Glutamatergic neuron (in vitro differentiated cells): ENCODE data around the gene PPIL1. TPM values are rescaled to one million over a fixed set of nuclear protein-coding genes. Genes with fewer than 3 reads are reported as not detected.

ENCODE experiments used
- DNase-seq: peaks from one replicate; pipeline ENCODE4 v3.0.0; 2022
- H3K27ac Mint-ChIP-seq: one replicate; pipeline ENCODE4 v1.8.0; 2020; ENCODE audit warnings: mild to moderate bottlenecking, mixed read lengths, inconsistent platforms; ENCODE audit not compliant: unreplicated experiment
- H3K27me3 Mint-ChIP-seq: one replicate; pipeline ENCODE4 v1.8.0; 2020; ENCODE audit warnings: mild to moderate bottlenecking, moderate library complexity, mixed read lengths, inconsistent platforms; ENCODE audit not compliant: unreplicated experiment
- H3K36me3 Mint-ChIP-seq: one replicate; pipeline ENCODE4 v1.8.0; 2020; ENCODE audit warnings: mild to moderate bottlenecking, mixed read lengths, inconsistent platforms; ENCODE audit not compliant: unreplicated experiment
- H3K4me1 Mint-ChIP-seq: one replicate; pipeline ENCODE4 v1.8.0; 2020; ENCODE audit warnings: mild to moderate bottlenecking, low read depth, mixed read lengths, inconsistent platforms; ENCODE audit not compliant: unreplicated experiment
- H3K4me3 Mint-ChIP-seq: one replicate; pipeline ENCODE4 v1.8.0; 2020; ENCODE audit warnings: mild to moderate bottlenecking, mixed read lengths, inconsistent platforms; ENCODE audit not compliant: unreplicated experiment
- H3K9me3 Mint-ChIP-seq: one replicate; pipeline ENCODE4 v1.8.0; 2020; ENCODE audit warnings: mild to moderate bottlenecking, moderate library complexity, mixed read lengths, inconsistent platforms; ENCODE audit not compliant: unreplicated experiment
- total RNA-seq: library from RNA; stranded (reverse); fragmentation: NEBNext Ultra II Directional; extraction: Animal tissue kit (Norgen Biotek cat#: 25700); gene quantifications from one replicate; pipeline ENCODE4 v1.2.1, GENCODE V29; 2021; ENCODE audit not compliant: unreplicated experiment
- TF ChIP-seq, protein P1 (sequence below): fragments of 200-600 bp; sonication (generic); IDR thresholded peaks from one replicate; pipeline ENCODE4 v1.5.0; 2021; ENCODE audit not compliant: partially characterized antibody, unreplicated experiment

Gene PPIL1
- total RNA-seq, 1 donor from 2014 or later = 28.6 TPM

- TF ChIP-seq, protein P1, sequence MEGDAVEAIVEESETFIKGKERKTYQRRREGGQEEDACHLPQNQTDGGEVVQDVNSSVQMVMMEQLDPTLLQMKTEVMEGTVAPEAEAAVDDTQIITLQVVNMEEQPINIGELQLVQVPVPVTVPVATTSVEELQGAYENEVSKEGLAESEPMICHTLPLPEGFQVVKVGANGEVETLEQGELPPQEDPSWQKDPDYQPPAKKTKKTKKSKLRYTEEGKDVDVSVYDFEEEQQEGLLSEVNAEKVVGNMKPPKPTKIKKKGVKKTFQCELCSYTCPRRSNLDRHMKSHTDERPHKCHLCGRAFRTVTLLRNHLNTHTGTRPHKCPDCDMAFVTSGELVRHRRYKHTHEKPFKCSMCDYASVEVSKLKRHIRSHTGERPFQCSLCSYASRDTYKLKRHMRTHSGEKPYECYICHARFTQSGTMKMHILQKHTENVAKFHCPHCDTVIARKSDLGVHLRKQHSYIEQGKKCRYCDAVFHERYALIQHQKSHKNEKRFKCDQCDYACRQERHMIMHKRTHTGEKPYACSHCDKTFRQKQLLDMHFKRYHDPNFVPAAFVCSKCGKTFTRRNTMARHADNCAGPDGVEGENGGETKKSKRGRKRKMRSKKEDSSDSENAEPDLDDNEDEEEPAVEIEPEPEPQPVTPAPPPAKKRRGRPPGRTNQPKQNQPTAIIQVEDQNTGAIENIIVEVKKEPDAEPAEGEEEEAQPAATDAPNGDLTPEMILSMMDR = no peak
- Mint-ChIP-seq H3K27me3 (peaks cover 5% of the 10 kb centered on the region), H3K36me3 (no peaks in the 10 kb centered on the region), H3K27ac (no peak overlapping the region), H3K4me1 (peaks cover 20% of the 10 kb centered on the region), H3K4me3 (no peak overlapping the region), H3K9me3 (peaks cover 8% of the 10 kb centered on the region)
- DNase-seq = no peak
Measured at GRCh38 chr6:36809941-36810803, 64.4 kb downstream of the PPIL1 start.

DNA sequence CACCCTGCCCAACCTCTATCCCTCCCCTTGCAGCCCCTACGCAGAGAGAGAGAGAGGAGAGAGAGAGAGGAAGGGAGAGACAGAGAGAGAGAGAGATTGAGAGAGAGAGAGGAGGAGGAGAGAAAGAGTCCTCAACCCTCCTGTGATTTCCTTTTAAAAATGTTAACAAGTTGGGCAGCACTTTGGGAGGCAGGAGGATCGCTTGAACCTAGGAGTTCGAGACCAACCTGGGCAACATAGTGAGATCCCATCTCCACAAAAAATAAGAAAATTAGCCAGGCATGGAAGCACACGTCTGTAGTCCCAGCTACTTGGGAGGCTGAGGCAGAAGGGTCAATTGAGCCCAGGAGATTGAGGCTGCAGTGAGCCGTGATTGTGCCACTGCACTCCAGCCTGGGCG is 65.4 kb downstream of the PPIL1 start:
- Mint-ChIP-seq H3K27ac (no peak overlapping the region), H3K27me3 (peaks cover 6% of the 10 kb centered on the region), H3K4me3 (no peak overlapping the region), H3K36me3 (no peaks in the 10 kb centered on the region), H3K9me3 (peaks cover 8% of the 10 kb centered on the region), H3K4me1 (peaks cover 28% of the 10 kb centered on the region)
- TF ChIP-seq, protein P1 = no peak
- no peak for DNase-seq

- Mint-ChIP-seq H3K27ac (no peak overlapping the region), H3K36me3 (no peaks in the 10 kb centered on the region), H3K9me3 (peaks cover 8% of the 10 kb centered on the region), H3K4me3 (no peak overlapping the region), H3K27me3 (peaks cover 4% of the 10 kb centered on the region), H3K4me1 (peaks cover 30% of the 10 kb centered on the region)
- TF ChIP-seq, protein P1 = no peak
- DNase-seq = no peak
Measured at GRCh38 chr6:36808634-36809033, 66.0 kb downstream of the PPIL1 start.

DNA sequence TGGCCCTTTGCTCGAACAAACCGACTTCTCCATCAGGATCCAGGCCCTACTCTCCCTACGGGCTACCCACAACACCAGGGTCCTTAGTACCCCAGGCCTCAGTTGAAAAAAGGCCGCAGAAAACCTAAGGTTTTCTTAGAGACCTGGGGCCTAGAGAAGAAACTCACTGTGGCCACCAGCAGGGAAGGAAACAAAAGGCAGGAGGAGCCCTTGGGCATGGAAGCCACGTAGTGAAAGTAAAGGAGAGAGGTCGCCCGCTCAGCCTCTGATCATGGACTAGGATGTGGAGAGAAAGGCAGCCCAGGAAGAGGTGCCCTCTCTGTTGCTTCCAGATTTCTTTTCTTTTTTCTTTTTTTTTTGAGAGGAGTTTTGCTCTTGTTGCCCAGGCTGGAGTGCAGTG is 66.9 kb downstream of the PPIL1 start:
- Mint-ChIP-seq H3K9me3 (peaks cover 6% of the 10 kb centered on the region), H3K27me3 (peaks cover 4% of the 10 kb centered on the region), H3K4me1 (peaks cover 35% of the 10 kb centered on the region), H3K36me3 (no peaks in the 10 kb centered on the region), H3K27ac (no peak overlapping the region), H3K4me3 (no peak overlapping the region)
- TF ChIP-seq, protein P1 = no peak
- DNase-seq = no peak

DNA sequence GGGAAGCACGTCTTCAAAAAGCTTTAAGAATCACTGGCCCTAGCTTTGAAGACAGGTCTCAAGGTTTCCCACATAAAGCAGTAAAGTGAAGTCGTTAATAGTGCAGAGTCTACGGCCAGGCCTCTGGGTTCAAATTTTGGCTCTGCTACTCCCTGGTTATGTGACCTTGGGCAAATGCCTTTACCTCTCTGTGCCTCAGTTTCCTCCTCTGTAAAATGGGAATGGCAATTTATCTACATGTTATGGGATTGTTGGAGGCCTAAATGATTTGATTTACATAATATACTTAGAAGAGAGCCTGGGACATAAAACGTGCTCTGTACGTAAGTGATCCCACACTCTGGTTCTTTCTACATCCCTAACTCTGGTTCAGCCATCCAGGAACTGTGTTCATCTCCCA is 67.5 kb downstream of the PPIL1 start:
- H3K27me3 Mint-ChIP-seq = peaks cover 4% of the 10 kb centered on the region
- TF ChIP-seq, protein P1 = no peak
- peaks cover 6% of the 10 kb centered on the region for H3K9me3 Mint-ChIP-seq
- no peak overlapping the region for H3K4me3 Mint-ChIP-seq
- peaks cover 35% of the 10 kb centered on the region for H3K4me1 Mint-ChIP-seq
- H3K36me3 Mint-ChIP-seq = no peaks in the 10 kb centered on the region
- no peak for DNase-seq
- H3K27ac Mint-ChIP-seq = no peak overlapping the region
